Parathyroid adenoma (tissue), 2 donors: ENCODE measurements around the gene LBX2.
A peak's percentile ranks its signal among the peaks of the same experiment; 100 is the strongest.

Experiments used
- H2AFZ ChIP-seq: fragments of 300-600 bp; sonication (generic); one replicate; pipeline ENCODE4 v1.7.0; 2017; ENCODE audit warnings: antibody characterized with exemption, mild to moderate bottlenecking
- H3K27ac ChIP-seq: fragments of 300-600 bp; sonication (generic); one replicate; pipeline ENCODE4 v1.7.0; 2017
- H3K27me3 ChIP-seq: fragments of 300-600 bp; sonication (generic); one replicate; pipeline ENCODE4 v1.7.0; 2017; ENCODE audit warnings: low read length; ENCODE audit not compliant: control insufficient read depth, insufficient read depth
- H3K36me3 ChIP-seq: fragments of 300-600 bp; sonication (generic); one replicate; pipeline ENCODE4 v1.7.0; 2017; ENCODE audit warnings: low read length; ENCODE audit not compliant: control insufficient read depth, insufficient read depth
- H3K4me1 ChIP-seq: fragments of 300-600 bp; sonication (generic); one replicate; pipeline ENCODE4 v1.7.0; 2017; ENCODE audit warnings: control low read depth
- H3K4me2 ChIP-seq: fragments of 300-600 bp; sonication (generic); one replicate; pipeline ENCODE4 v1.7.0; 2017; ENCODE audit warnings: low read length
- H3K4me3 ChIP-seq: fragments of 300-600 bp; sonication (generic); one replicate; pipeline ENCODE4 v1.7.0; 2017; ENCODE audit warnings: low read depth, low read length
- H3K79me2 ChIP-seq: fragments of 300-600 bp; sonication (generic); one replicate; pipeline ENCODE4 v1.7.0; 2017; ENCODE audit warnings: control low read depth
- H3K9ac ChIP-seq: fragments of 300-600 bp; sonication (generic); one replicate; pipeline ENCODE4 v1.7.0; 2017; ENCODE audit warnings: mild to moderate bottlenecking
- H3K9me3 ChIP-seq: fragments of 300-600 bp; sonication (generic); one replicate; pipeline ENCODE4 v1.7.0; 2017; ENCODE audit warnings: low read length; ENCODE audit not compliant: control insufficient read depth
- CTCF ChIP-seq: fragments of 300-600 bp; sonication (generic); IDR thresholded peaks from one replicate; pipeline ENCODE4 v1.7.0; 2017; ENCODE audit warnings: antibody characterized with exemption, mild to moderate bottlenecking
- donor health status: primary hyperparathyroidism.

Gene LBX2

GRCh38 chr2:74522516-74522915 lies 23.1 kb upstream of the LBX2 start:
- Histone ChIP-seq H2AFZ (no peak overlapping the region), H3K9ac (no peak overlapping the region), H3K36me3 (no peaks in the 10 kb centered on the region), H3K79me2 (no peaks in the 10 kb centered on the region), H3K4me1 (no peaks in the 10 kb centered on the region), H3K27me3 (no peaks in the 10 kb centered on the region), H3K4me2 (no peak overlapping the region), H3K9me3 (no peaks in the 10 kb centered on the region), H3K4me3 (no peak overlapping the region), H3K27ac (no peak overlapping the region)
- no peak for TF ChIP-seq CTCF

DNA sequence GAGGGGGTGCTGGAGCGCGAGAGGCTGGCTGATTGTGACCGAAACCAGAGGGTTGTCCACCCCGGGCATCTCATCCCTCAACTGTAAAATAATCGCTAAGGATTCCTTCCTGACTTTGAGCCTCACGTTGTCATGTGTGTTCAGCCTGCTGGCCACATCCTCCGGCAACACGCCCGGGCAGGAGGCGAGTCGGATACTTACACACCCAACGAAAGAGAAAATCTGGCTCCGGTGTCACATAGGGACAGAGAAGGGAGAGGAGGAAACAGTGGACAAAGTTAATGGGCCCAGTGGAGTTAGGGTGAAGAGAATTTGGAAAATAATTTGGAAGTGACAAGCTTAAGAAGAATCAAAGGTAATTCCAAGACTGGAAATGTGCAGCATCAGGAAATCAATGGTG lies 17.2 kb upstream of the LBX2 start:
- Histone ChIP-seq H3K27me3 (no peaks in the 10 kb centered on the region), H3K27ac (no peak overlapping the region), H3K4me3 (peak overlapping the region; percentile 46), H3K9me3 (no peaks in the 10 kb centered on the region), H2AFZ (peak overlapping the region; percentile 62), H3K9ac (no peak overlapping the region), H3K36me3 (no peaks in the 10 kb centered on the region), H3K4me2 (peak overlapping the region; percentile 61), H3K4me1 (no peaks in the 10 kb centered on the region), H3K79me2 (no peaks in the 10 kb centered on the region)
- no peak for TF ChIP-seq CTCF

DNA sequence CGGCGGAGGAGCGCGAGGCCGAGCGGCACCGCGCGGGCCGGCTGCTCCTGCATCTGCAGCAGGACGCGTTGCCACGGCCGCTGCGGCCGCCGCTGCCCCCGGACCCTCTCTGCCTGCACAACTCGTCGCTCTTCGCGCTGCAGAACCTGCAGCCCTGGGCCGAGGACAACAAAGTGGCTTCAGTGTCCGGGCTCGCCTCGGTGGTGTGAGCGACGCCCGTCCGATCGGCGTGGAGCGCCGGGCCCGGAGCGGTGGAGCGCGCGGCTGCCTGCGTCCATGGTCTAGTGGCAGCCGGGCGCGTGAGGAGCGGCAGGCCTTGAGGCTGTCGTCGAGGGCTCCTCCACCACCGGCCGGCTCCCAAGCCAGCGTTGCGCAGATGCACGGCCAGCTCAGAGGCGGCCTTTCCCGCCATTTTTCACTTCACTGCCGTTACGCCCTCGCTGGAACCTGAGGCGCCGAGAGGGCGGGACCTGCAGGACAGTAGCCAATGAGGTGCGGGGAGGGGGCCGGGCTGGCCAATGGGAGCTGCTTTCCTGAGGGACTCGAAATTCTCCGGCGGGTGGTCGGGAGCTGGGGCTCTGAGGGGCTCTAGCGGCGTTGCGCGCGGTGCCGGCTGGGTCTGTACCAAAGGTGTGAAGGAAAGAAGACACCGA lies 16.7 kb upstream of the LBX2 start:
- H2AFZ ChIP-seq: peak overlapping the region; percentile 62
- no peaks in the 10 kb centered on the region for H3K27me3 ChIP-seq
- H3K36me3 ChIP-seq: no peaks in the 10 kb centered on the region
- TF ChIP-seq CTCF: no peak
- H3K4me2 ChIP-seq: peak overlapping the region; percentile 61
- H3K79me2 ChIP-seq: no peaks in the 10 kb centered on the region
- H3K4me1 ChIP-seq: no peaks in the 10 kb centered on the region
- H3K9ac ChIP-seq: no peak overlapping the region
- no peak overlapping the region for H3K27ac ChIP-seq
- peak overlapping the region; percentile 46 for H3K4me3 ChIP-seq
- no peaks in the 10 kb centered on the region for H3K9me3 ChIP-seq

DNA sequence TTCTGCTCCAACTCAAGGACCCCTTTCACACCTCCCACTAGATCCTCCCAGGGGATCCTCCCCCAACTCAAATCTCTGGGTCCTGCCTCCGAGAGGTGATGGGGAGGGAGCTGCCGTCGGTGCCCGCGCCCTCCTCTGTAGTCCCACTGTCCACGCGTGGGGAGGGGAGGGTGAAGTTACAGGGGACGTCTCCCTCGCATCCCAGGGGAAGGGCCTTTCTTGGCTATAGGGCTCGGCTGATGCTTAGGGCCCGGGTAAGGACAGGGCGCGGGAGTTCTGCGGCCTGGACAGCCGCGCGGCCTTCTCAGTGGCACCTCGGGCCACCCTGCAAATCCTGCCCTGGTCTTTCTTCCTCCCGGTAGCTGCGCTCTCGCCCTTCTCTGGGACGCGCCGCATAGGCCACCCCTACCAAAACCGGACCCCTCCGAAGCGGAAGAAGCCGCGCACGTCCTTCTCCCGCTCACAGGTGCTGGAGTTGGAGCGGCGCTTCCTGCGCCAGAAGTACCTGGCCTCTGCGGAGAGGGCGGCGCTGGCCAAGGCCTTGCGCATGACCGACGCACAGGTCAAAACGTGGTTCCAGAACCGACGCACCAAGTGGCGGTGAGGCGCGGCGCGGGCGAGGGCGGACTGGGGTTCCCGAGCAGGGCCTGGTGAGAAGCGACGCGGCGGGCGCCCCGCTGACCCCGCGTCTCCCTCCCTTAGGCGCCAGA lies 16.0 kb upstream of the LBX2 start:
- peak overlapping the region; percentile 46 for H3K4me3 ChIP-seq
- H3K9me3 ChIP-seq: no peaks in the 10 kb centered on the region
- no peak overlapping the region for H3K9ac ChIP-seq
- TF ChIP-seq CTCF: no peak
- H3K27ac ChIP-seq: no peak overlapping the region
- H3K27me3 ChIP-seq: no peaks in the 10 kb centered on the region
- no peaks in the 10 kb centered on the region for H3K79me2 ChIP-seq
- peak overlapping the region; percentile 62 for H2AFZ ChIP-seq
- H3K4me1 ChIP-seq: no peaks in the 10 kb centered on the region
- peak overlapping the region; percentile 61 for H3K4me2 ChIP-seq
- H3K36me3 ChIP-seq: no peaks in the 10 kb centered on the region
